ENCODE results near the gene RAD51B. TPM values are rescaled to one million over a fixed set of nuclear protein-coding genes. Genes with fewer than 3 reads are reported as not detected.

RAD51B gene
- total RNA-seq, 4 donors from 2014 or later: 5.0 to 31.8 (median 20.6) TPM

DNA sequence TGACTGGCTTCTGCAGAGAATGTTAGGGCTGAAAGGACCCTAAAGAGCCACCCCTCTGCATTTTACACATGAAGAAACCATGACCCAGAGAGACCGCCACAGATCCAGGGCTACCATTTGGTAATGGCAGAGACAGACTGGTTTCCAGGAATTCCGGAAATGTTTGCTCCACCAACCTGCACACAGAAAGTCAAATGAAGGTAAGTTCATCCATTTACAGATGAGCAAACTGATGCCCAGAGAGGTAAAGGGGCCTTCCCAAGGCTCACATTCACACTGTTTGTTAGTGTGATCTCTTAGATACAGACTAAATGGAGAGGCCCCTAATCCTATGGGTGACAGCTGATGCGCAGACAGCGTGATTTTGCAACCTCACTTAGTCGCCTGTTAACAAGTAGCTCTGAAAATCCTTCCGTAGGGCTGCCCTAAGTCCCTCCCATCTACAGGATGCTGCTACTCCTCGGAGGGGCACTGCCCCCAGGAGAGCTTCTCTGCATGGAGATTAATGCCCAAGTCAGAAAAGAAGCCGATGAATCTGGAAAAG is 939.5 kb downstream of the RAD51B start:
- no peak for DNase-seq
- in situ Hi-C loops (cut with MboI; ENCODE audit: low pct_ligation_motif_present in 1 of 4, low pct_unique_long_range_greater_than_20kb in 1 of 4, low sequenced_read_pairs in 3 of 4) (no loop called here), intact Hi-C loops (cut with DNase I; ENCODE audit: low total_unique reads) (no loop called here)
- H3K4me1 ChIP-seq: peaks cover 0 to 12% (median 0%) of the 10 kb centered on the region in 4 donors
- 83 to 91% methylated on average over 2 to 8 of the region's 8 CpGs for WGBS, 2 donors (ENCODE audit: low coverage in 1 of 2)
- H3K4me3 ChIP-seq: no peak overlapping the region
- H3K9me3 ChIP-seq: no peaks in the 10 kb centered on the region
- no peaks in the 10 kb centered on the region for H3K36me3 ChIP-seq
- TF ChIP-seq POLR2AphosphoS5 (IDR thresholded peaks at IDR 0.05): no peak
- no peak for TF ChIP-seq POLR2A (IDR thresholded peaks at IDR 0.05)
- no peak for TF ChIP-seq EP300 (IDR thresholded peaks at IDR 0.05; ENCODE audit: low read depth)
- TF ChIP-seq, protein P1, sequence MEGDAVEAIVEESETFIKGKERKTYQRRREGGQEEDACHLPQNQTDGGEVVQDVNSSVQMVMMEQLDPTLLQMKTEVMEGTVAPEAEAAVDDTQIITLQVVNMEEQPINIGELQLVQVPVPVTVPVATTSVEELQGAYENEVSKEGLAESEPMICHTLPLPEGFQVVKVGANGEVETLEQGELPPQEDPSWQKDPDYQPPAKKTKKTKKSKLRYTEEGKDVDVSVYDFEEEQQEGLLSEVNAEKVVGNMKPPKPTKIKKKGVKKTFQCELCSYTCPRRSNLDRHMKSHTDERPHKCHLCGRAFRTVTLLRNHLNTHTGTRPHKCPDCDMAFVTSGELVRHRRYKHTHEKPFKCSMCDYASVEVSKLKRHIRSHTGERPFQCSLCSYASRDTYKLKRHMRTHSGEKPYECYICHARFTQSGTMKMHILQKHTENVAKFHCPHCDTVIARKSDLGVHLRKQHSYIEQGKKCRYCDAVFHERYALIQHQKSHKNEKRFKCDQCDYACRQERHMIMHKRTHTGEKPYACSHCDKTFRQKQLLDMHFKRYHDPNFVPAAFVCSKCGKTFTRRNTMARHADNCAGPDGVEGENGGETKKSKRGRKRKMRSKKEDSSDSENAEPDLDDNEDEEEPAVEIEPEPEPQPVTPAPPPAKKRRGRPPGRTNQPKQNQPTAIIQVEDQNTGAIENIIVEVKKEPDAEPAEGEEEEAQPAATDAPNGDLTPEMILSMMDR (IDR thresholded peaks at IDR 0.05): no peak
- H3K27me3 ChIP-seq: no peaks in the 10 kb centered on the region
- H3K27ac ChIP-seq: no peak overlapping the region

DNA sequence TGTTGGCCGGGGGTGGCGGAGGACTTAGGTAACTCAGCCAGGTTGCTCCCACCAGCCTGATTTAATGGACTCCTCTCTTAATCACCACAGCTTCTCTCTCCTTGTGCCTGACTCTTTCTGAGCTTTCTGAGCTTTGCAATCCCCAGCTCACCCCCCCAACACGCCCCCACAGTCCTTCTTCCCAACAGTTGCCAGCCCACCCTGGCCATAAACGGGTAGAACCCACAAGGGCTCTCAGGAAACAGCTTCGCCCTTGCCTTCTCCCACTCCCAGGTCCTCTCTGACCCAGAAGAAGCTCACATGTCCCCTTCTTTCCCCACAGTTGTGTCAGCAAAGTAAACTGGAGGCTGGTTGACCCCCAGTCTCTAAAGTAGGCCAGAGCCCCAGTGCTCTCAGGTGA is 940.4 kb downstream of the RAD51B start:
- 89% methylated on average over 2 to 5 of the region's 5 CpGs for WGBS, 2 donors (ENCODE audit: low coverage in 1 of 2)
- in situ Hi-C loops (cut with MboI; ENCODE audit: low pct_ligation_motif_present in 1 of 4, low pct_unique_long_range_greater_than_20kb in 1 of 4, low sequenced_read_pairs in 3 of 4): no loop called here
- intact Hi-C loops (cut with DNase I; ENCODE audit: low total_unique reads): no loop called here
- H3K4me1 ChIP-seq: peaks cover 0 to 12% (median 0%) of the 10 kb centered on the region in 4 donors
- H3K36me3 ChIP-seq: no peaks in the 10 kb centered on the region
- no peak for DNase-seq
- H3K9me3 ChIP-seq: no peaks in the 10 kb centered on the region
- H3K4me3 ChIP-seq: no peak overlapping the region
- no peak overlapping the region for H3K27ac ChIP-seq
- no peaks in the 10 kb centered on the region for H3K27me3 ChIP-seq
- TF ChIP-seq POLR2AphosphoS5 (IDR thresholded peaks at IDR 0.05): no peak
- no peak for TF ChIP-seq EP300 (IDR thresholded peaks at IDR 0.05; ENCODE audit: low read depth)
- TF ChIP-seq, protein P1 (IDR thresholded peaks at IDR 0.05): no peak
- TF ChIP-seq POLR2A (IDR thresholded peaks at IDR 0.05): no peak

DNA sequence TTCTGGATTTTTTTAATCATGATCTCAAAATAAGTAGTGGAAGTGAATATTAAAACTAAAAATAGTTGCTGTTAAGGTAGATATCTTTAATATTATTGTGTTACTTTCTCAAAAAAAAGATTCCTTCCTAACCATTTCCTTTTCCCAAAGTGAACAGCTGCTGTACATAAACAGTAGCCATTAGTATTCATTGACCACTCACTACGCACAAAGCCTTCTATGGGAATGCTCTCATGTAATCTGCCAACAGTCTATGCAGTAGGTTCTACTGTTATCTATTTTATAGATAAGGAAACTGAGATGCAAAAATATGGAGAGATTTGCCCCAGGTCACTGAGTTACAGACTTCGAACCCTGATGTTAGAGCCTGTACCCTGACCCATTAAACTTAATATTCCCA is 941.2 kb downstream of the RAD51B start:
- peaks cover 0 to 12% (median 0%) of the 10 kb centered on the region in 4 donors for H3K4me1 ChIP-seq

GRCh38 chr14:68761391-68761790 is 941.8 kb downstream of the RAD51B start:
- intact Hi-C loops (cut with DNase I; ENCODE audit: low total_unique reads): no loop called here
- Histone ChIP-seq H3K4me1 (peaks cover 0 to 12% (median 0%) of the 10 kb centered on the region in 4 donors), H3K36me3 (no peaks in the 10 kb centered on the region), H3K27me3 (no peaks in the 10 kb centered on the region), H3K27ac (no peak overlapping the region), H3K4me3 (no peak overlapping the region), H3K9me3 (no peaks in the 10 kb centered on the region)
- DNase-seq: no peak
- in situ Hi-C loops (cut with MboI; ENCODE audit: low pct_ligation_motif_present in 1 of 4, low pct_unique_long_range_greater_than_20kb in 1 of 4, low sequenced_read_pairs in 3 of 4): no loop called here
- 83% methylated on average over 1 of the region's 1 CpG; no CpG with 5 or more reads in 1 of the 2 donors for WGBS, 2 donors (ENCODE audit: low coverage in 1 of 2)
- TF ChIP-seq, protein P1 (IDR thresholded peaks at IDR 0.05): no peak
- no peak for TF ChIP-seq POLR2A (IDR thresholded peaks at IDR 0.05)
- TF ChIP-seq EP300 (IDR thresholded peaks at IDR 0.05; ENCODE audit: low read depth): no peak
- no peak for TF ChIP-seq POLR2AphosphoS5 (IDR thresholded peaks at IDR 0.05)

More for the DNA sequence above, 941.2 kb downstream of the RAD51B start:
- TF ChIP-seq, protein P1 (IDR thresholded peaks at IDR 0.05): no peak
- TF ChIP-seq POLR2AphosphoS5 (IDR thresholded peaks at IDR 0.05): no peak
- DNase-seq: no peak
- in situ Hi-C loops (cut with MboI; ENCODE audit: low pct_ligation_motif_present in 1 of 4, low pct_unique_long_range_greater_than_20kb in 1 of 4, low sequenced_read_pairs in 3 of 4): no loop called here
- WGBS, 2 donors (ENCODE audit: low coverage in 1 of 2): 83 to 87% methylated on average over 1 to 2 of the region's 2 CpGs
- no peaks in the 10 kb centered on the region for H3K36me3 ChIP-seq
- intact Hi-C loops (cut with DNase I; ENCODE audit: low total_unique reads): no loop called here
- H3K4me3 ChIP-seq: no peak overlapping the region
- no peaks in the 10 kb centered on the region for H3K27me3 ChIP-seq
- no peak overlapping the region for H3K27ac ChIP-seq
- no peaks in the 10 kb centered on the region for H3K9me3 ChIP-seq
